Astrocyte of the spinal cord (primary cell): ENCODE measurements around the gene SETBP1.

ENCODE experiments used
- DNase-seq: peaks from one replicate; pipeline ENCODE4 v3.0.0; 2011; ENCODE audit warnings: low read depth, low spot score
- H3K4me3 ChIP-seq: 2 replicates; pipeline ENCODE4 v1.5.1; 2011; ENCODE audit warnings: low read depth, mild to moderate bottlenecking, low read length, moderate library complexity
- CTCF ChIP-seq: IDR thresholded peaks from 2 replicates; pipeline ENCODE4 v1.5.1; 2012; ENCODE audit warnings: low read depth, mild to moderate bottlenecking, low read length, inconsistent platforms
- in situ Hi-C: cut with HindIII; loops from 2 replicates; pipeline ENCODE4 v1.10.0; 2017; ENCODE audit warnings: low sequenced_read_pairs

The SETBP1 gene

GRCh38 chr18:44857081-44857480 is 176.4 kb downstream of the SETBP1 start:
- H3K4me3 ChIP-seq = no peak overlapping the region
- TF ChIP-seq CTCF = no peak
- no peak for DNase-seq
- in situ Hi-C loops = no loop called here

- no peak for DNase-seq
- in situ Hi-C loops = no loop called here
- TF ChIP-seq CTCF = no peak
- no peak overlapping the region for H3K4me3 ChIP-seq
These were observed 177.2 kb downstream of the SETBP1 start for GRCh38 chr18:44857744-44858491.

GRCh38 chr18:44859263-44859662 is 178.6 kb downstream of the SETBP1 start:
- H3K4me3 ChIP-seq = no peak overlapping the region
- DNase-seq = no peak
- in situ Hi-C loops = no loop called here
- no peak for TF ChIP-seq CTCF

GRCh38 chr18:44859751-44860439 is 179.2 kb downstream of the SETBP1 start:
- TF ChIP-seq CTCF = no peak
- H3K4me3 ChIP-seq = no peak overlapping the region
- in situ Hi-C loops = no loop called here
- DNase-seq = no peak

- TF ChIP-seq CTCF = no peak
- H3K4me3 ChIP-seq = no peak overlapping the region
- DNase-seq = no peak
- in situ Hi-C loops = no loop called here
These were observed 181.4 kb downstream of the SETBP1 start for GRCh38 chr18:44862112-44862511.

GRCh38 chr18:44866103-44866502 is 185.4 kb downstream of the SETBP1 start:
- no peak for TF ChIP-seq CTCF
- in situ Hi-C loops = no loop called here
- no peak for DNase-seq
- no peak overlapping the region for H3K4me3 ChIP-seq
